ENCODE measurements around the gene PPP1R12C.
"Not testable (repeated sequence)": the region's sequence is repeated elsewhere in the genome, so short reads cannot be mapped to it uniquely, and the experiment has no call there.

The PPP1R12C gene

GRCh38 chr19:55112246-55112776 is 5.1 kb downstream of the PPP1R12C start:
- no peak for DNase-seq (ENCODE audit: low spot score)

- no peak for DNase-seq (ENCODE audit: low spot score)
These were observed 6.1 kb downstream of the PPP1R12C start for GRCh38 chr19:55111238-55111831.

- DNase-seq (ENCODE audit: low spot score), result no peak
These were observed 7.7 kb downstream of the PPP1R12C start for GRCh38 chr19:55109527-55110291.

- not testable (repeated sequence) for DNase-seq (ENCODE audit: low spot score)
These were observed 10.2 kb downstream of the PPP1R12C start for GRCh38 chr19:55107252-55107651.

GRCh38 chr19:55106591-55106990 is 10.8 kb downstream of the PPP1R12C start:
- no peak for DNase-seq (ENCODE audit: low spot score)

- DNase-seq (ENCODE audit: low spot score), result no peak
These were observed 12.2 kb downstream of the PPP1R12C start for GRCh38 chr19:55105237-55105636.

GRCh38 chr19:55103190-55103589 is 14.2 kb downstream of the PPP1R12C start:
- DNase-seq (ENCODE audit: low spot score), result no peak

GRCh38 chr19:55101261-55101660 is 16.2 kb downstream of the PPP1R12C start:
- DNase-seq (ENCODE audit: low spot score), result no peak

GRCh38 chr19:55099557-55100506 is 17.6 kb downstream of the PPP1R12C start:
- no peak for DNase-seq (ENCODE audit: low spot score)

- no peak for DNase-seq (ENCODE audit: low spot score)
These were observed 18.5 kb downstream of the PPP1R12C start for GRCh38 chr19:55098716-55099556.

GRCh38 chr19:55097864-55098715 is 19.3 kb downstream of the PPP1R12C start:
- no peak for DNase-seq (ENCODE audit: low spot score)

GRCh38 chr19:55096061-55096701 is 21.3 kb downstream of the PPP1R12C start:
- DNase-seq (ENCODE audit: low spot score), result no peak

GRCh38 chr19:55095260-55096060 is 22.0 kb downstream of the PPP1R12C start:
- no peak for DNase-seq (ENCODE audit: low spot score)

- no peak for DNase-seq (ENCODE audit: low spot score)
These were observed 22.8 kb downstream of the PPP1R12C start for GRCh38 chr19:55094456-55095259.

GRCh38 chr19:55092423-55093318 is 24.8 kb downstream of the PPP1R12C start:
- DNase-seq (ENCODE audit: low spot score), result no peak

- DNase-seq (ENCODE audit: low spot score), result no peak
These were observed 25.5 kb downstream of the PPP1R12C start for GRCh38 chr19:55091955-55092354.

Measured in Ammon's horn (tissue), 1 donor.